HepG2 (cell line): ENCODE measurements around the gene HRC. TPM values are rescaled to one million over a fixed set of nuclear protein-coding genes. Genes with fewer than 3 reads are reported as not detected.

ENCODE experiments used
- CAMTA2 ChIP-seq: sonication (generic); formaldehyde crosslinking; IDR thresholded peaks from 2 replicates; pipeline ENCODE4 v1.4.0; 2020; ENCODE audit warnings: mild to moderate bottlenecking, missing genetic modification reagents, borderline replicate concordance
- DNMT3B ChIP-seq: conservative IDR thresholded peaks from 2 replicates; pipeline ENCODE4 v1.6.1; 2016; ENCODE audit warnings: missing biosample characterization, control low read depth
- MED1 ChIP-seq: sonication (generic); formaldehyde crosslinking; IDR thresholded peaks from 2 replicates; pipeline ENCODE4 v1.4.0; 2020; ENCODE audit warnings: missing genetic modification reagents
- NR2F6 ChIP-seq, 2 experiments: IDR thresholded peaks; 2 replicates each; pipeline ENCODE4 v1.6.1; 2016; ENCODE audit warnings: antibody characterized with exemption in 1 of 2, mild to moderate bottlenecking in 1 of 2
- RBM39 ChIP-seq: fragments of 200-400 bp; formaldehyde crosslinking; IDR thresholded peaks from one replicate; pipeline ENCODE4 v1.6.1; 2018; ENCODE audit warnings: antibody characterized with exemption, mild to moderate bottlenecking, low read depth, low read length; ENCODE audit not compliant: poor library complexity, severe bottlenecking
- SOX6 ChIP-seq, 2 experiments: fragments of 450-650 bp in 1 of 2; sonication (generic) in 1 of 2; formaldehyde crosslinking in 1 of 2; IDR thresholded peaks; 2 replicates each; pipeline versions ENCODE4 v1.4.0 to v1.6.1; 2017 to 2020; ENCODE audit warnings: antibody characterized with exemption in 1 of 2, mild to moderate bottlenecking in 1 of 2, missing genetic modification reagents in 1 of 2
- SPEN ChIP-seq: sonication (generic); formaldehyde crosslinking; IDR thresholded peaks from 2 replicates; pipeline ENCODE4 v1.5.1; 2020; ENCODE audit warnings: low read depth, mild to moderate bottlenecking, missing genetic modification reagents
- TCF7 ChIP-seq: sonication (generic); IDR thresholded peaks from 2 replicates; pipeline ENCODE4 v1.6.1; 2016; ENCODE audit warnings: antibody characterized with exemption, low read depth
- TSC22D2 ChIP-seq: sonication (generic); formaldehyde crosslinking; IDR thresholded peaks from 2 replicates; pipeline ENCODE4 v1.5.1; 2020; ENCODE audit warnings: missing genetic modification reagents, mild to moderate bottlenecking, borderline replicate concordance
- ZBTB1 ChIP-seq: sonication (generic); formaldehyde crosslinking; IDR thresholded peaks from 2 replicates; pipeline ENCODE4 v1.4.0; 2020; ENCODE audit warnings: missing genetic modification reagents, borderline replicate concordance
- ZNF224 ChIP-seq: sonication (generic); formaldehyde crosslinking; IDR thresholded peaks from 2 replicates; pipeline ENCODE4 v1.5.0; 2020; ENCODE audit warnings: mild to moderate bottlenecking, missing genetic modification reagents
- ZNF260 ChIP-seq: sonication (generic); formaldehyde crosslinking; IDR thresholded peaks from 2 replicates; pipeline ENCODE4 v1.4.0; 2020; ENCODE audit warnings: missing genetic modification reagents, low read depth, mild to moderate bottlenecking, borderline replicate concordance
- ZNF329 ChIP-seq: sonication (generic); formaldehyde crosslinking; IDR thresholded peaks from 2 replicates; pipeline ENCODE4 v1.9.0; 2021; ENCODE audit warnings: low read depth, mild to moderate bottlenecking, missing genetic modification reagents
- ZNF772 ChIP-seq: sonication (generic); formaldehyde crosslinking; IDR thresholded peaks from 2 replicates; pipeline ENCODE4 v1.5.0; 2020; ENCODE audit warnings: mild to moderate bottlenecking, missing genetic modification reagents
- ZNF788 ChIP-seq: sonication (generic); formaldehyde crosslinking; IDR thresholded peaks from 2 replicates; pipeline ENCODE4 v1.5.0; 2020; ENCODE audit warnings: mild to moderate bottlenecking, missing genetic modification reagents, borderline replicate concordance
- ZSCAN29 ChIP-seq: sonication (generic); formaldehyde crosslinking; conservative IDR thresholded peaks from 2 replicates; pipeline ENCODE4 v1.4.0; 2020; ENCODE audit warnings: mild to moderate bottlenecking, missing genetic modification reagents
- polyA plus RNA-seq, 8 experiments: library from polyadenylated mRNA; depleted of rRNA in 3 of 8; stranded (reverse) in 7 of 8; unstranded in 1 of 8; fragments of >200 nt; fragmentation: Illumina TruSeq in 4 of 8; extraction: Trizol in 4 of 8; gene quantifications; 2 replicates each; pipeline versions ENCODE4 v1.2.1 to v1.2.3, GENCODE V29; 2011 to 2016; ENCODE audit warnings: low read depth in 4 of 8, missing spikeins in 1 of 8, mixed read lengths in 1 of 8; ENCODE audit not compliant: insufficient read depth in 1 of 8
- total RNA-seq, 5 experiments: library from RNA; depleted of rRNA; stranded (reverse); fragments of >200 nt; fragmentation: Illumina TruSeq; extraction: Trizol; gene quantifications; 2 replicates each; pipeline ENCODE4 v1.2.3, GENCODE V29; 2016; ENCODE audit warnings: low read depth in 1 of 5
- TF ChIP-seq, protein P1 (sequence below): sonication (generic); formaldehyde crosslinking; IDR thresholded peaks from 2 replicates; pipeline ENCODE4 v1.5.1; 2020; ENCODE audit warnings: missing genetic modification reagents, mild to moderate bottlenecking, borderline replicate concordance
- TF ChIP-seq, protein P2 (sequence below): sonication (generic); formaldehyde crosslinking; IDR thresholded peaks from 2 replicates; pipeline ENCODE4 v1.8.1; 2023; ENCODE audit warnings: mild to moderate bottlenecking, missing genetic modification reagents
- TF ChIP-seq, protein P3 (sequence below): fragments of 450-650 bp; IDR thresholded peaks from 2 replicates; pipeline ENCODE4 v1.6.1; 2016

Gene HRC
- total and polyA plus RNA-seq, 2 of the 13 experiments (the other 11 are each of a cell fraction or from before 2014, with no cell fraction given) = 3.6 to 15.4 TPM

DNA sequence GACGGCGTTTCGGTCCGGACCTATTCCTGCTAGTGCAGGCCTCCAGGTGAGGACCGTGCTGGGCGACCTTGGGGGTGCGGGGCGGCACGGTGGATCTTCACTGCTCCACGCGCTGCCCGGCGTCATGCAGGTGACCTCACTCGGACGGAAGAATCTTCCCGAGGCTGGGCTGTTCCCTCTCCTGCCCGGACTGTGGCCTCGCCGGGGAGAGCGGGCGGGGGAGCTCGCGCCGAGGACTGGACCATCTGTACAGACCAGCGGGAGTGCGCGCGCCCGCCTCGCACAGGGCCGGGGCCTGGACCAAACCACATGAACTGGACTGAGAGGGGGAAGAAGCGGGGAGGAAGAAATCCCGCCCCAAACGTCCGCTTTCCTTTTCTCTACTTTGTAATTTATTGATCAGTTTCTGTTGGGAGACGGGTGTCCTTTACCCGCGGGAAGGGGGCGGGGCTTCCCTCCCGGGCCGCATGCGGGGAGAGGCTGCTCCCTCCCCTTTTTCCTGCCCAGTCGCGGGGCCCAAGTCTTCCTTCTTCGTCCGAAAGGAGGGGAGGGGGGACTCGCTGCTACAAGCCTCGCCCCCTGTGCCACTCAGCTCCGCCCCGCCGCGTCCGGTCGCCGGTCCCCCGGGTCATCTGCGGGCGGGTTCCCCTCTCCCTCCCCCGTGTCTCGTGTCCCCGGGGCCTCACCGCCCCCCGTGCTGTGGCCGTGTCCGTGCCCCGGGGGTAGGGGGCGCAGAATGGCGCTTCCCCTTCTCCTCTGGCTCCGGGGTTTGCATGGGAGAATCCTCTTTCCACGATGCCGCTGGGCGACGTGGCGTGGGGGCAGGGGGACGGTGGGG lies 4.9 kb downstream of the HRC start (continued):
- no peak for TF ChIP-seq ZBTB1 (CRISPR knock-in tag)
- peak; percentile 93 for TF ChIP-seq ZNF772
- peak; percentile 80; the same call in 1 of the 2 replicates for TF ChIP-seq ZNF224
- TF ChIP-seq, protein P1, sequence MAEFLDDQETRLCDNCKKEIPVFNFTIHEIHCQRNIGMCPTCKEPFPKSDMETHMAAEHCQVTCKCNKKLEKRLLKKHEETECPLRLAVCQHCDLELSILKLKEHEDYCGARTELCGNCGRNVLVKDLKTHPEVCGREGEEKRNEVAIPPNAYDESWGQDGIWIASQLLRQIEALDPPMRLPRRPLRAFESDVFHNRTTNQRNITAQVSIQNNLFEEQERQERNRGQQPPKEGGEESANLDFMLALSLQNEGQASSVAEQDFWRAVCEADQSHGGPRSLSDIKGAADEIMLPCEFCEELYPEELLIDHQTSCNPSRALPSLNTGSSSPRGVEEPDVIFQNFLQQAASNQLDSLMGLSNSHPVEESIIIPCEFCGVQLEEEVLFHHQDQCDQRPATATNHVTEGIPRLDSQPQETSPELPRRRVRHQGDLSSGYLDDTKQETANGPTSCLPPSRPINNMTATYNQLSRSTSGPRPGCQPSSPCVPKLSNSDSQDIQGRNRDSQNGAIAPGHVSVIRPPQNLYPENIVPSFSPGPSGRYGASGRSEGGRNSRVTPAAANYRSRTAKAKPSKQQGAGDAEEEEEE (CRISPR knock-in tag) = 0 out of 2 replicates have a peak, but pooled peaks have one; percentile 40
- peak; percentile 86; the same call in 1 of the 2 replicates for TF ChIP-seq ZNF329
- no peak for TF ChIP-seq TSC22D2 (CRISPR knock-in tag)
- no peak for TF ChIP-seq TCF7
- peak; percentile 84; the same call in 1 of the 2 replicates for TF ChIP-seq ZSCAN29 (CRISPR knock-in tag)
- no peak for TF ChIP-seq ZNF260 (CRISPR knock-in tag)
- TF ChIP-seq DNMT3B (CRISPR knock-in tag) = no peak
- TF ChIP-seq, protein P2, sequence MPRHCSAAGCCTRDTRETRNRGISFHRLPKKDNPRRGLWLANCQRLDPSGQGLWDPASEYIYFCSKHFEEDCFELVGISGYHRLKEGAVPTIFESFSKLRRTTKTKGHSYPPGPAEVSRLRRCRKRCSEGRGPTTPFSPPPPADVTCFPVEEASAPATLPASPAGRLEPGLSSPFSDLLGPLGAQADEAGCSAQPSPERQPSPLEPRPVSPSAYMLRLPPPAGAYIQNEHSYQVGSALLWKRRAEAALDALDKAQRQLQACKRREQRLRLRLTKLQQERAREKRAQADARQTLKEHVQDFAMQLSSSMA (CRISPR knock-in tag) = peak; percentile 75; the same call in 1 of the 2 replicates
- TF ChIP-seq CAMTA2 (CRISPR knock-in tag) = no peak
- peak; percentile 45; the same call in 1 of the 2 replicates for TF ChIP-seq MED1 (CRISPR knock-in tag)
- TF ChIP-seq SOX6 (IDR thresholded peaks at IDR 0.05) = no peak
- TF ChIP-seq SOX6 (CRISPR knock-in tag; IDR thresholded peaks at IDR 0.05) = peak; percentile 68; the same call in 1 of the 2 replicates
- peak; percentile 36; the same call in 1 of the 2 replicates for TF ChIP-seq SPEN (CRISPR knock-in tag)
- TF ChIP-seq NR2F6 (IDR thresholded peaks at IDR 0.05) = no peak
- TF ChIP-seq NR2F6 (CRISPR knock-in tag; IDR thresholded peaks at IDR 0.05) = 0 out of 2 replicates have a peak, but pooled peaks have one; percentile 24
- TF ChIP-seq ZNF788 = peak; percentile 81
- peak; percentile 32 for TF ChIP-seq RBM39
- TF ChIP-seq, protein P3, sequence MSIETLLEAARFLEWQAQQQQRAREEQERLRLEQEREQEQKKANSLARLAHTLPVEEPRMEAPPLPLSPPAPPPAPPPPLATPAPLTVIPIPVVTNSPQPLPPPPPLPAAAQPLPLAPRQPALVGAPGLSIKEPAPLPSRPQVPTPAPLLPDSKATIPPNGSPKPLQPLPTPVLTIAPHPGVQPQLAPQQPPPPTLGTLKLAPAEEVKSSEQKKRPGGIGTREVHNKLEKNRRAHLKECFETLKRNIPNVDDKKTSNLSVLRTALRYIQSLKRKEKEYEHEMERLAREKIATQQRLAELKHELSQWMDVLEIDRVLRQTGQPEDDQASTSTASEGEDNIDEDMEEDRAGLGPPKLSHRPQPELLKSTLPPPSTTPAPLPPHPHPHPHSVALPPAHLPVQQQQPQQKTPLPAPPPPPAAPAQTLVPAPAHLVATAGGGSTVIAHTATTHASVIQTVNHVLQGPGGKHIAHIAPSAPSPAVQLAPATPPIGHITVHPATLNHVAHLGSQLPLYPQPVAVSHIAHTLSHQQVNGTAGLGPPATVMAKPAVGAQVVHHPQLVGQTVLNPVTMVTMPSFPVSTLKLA = no peak
